GM06990 (cell line): Measurements from ENCODE around the gene MERTK.

Experiments used
- DNase-seq: peaks from one replicate; pipeline ENCODE4 v3.0.0-alpha.2; 2011; ENCODE audit not compliant: insufficient read length; ENCODE audit errors: extremely low read depth
- H3K27me3 ChIP-seq: replicated peaks from 2 replicates; pipeline ENCODE4 v1.6.0; 2011; ENCODE audit warnings: low read length; ENCODE audit not compliant: control insufficient read depth, insufficient read depth
- H3K36me3 ChIP-seq: 2 replicates; pipeline ENCODE4 v1.5.1; 2011; ENCODE audit warnings: low read length; ENCODE audit not compliant: control insufficient read depth, insufficient read depth
- H3K4me3 ChIP-seq: replicated peaks from 2 replicates; pipeline ENCODE4 v1.5.1; 2011; ENCODE audit warnings: low read depth, mild to moderate bottlenecking, control low read depth, low read length
- TF ChIP-seq, protein P1 (sequence below): IDR thresholded peaks from 2 replicates; pipeline ENCODE4 v1.5.1; 2011; ENCODE audit warnings: low read length, control low read depth, mild to moderate bottlenecking, inconsistent platforms; ENCODE audit not compliant: insufficient read depth, poor library complexity, severe bottlenecking

Gene MERTK

DNA sequence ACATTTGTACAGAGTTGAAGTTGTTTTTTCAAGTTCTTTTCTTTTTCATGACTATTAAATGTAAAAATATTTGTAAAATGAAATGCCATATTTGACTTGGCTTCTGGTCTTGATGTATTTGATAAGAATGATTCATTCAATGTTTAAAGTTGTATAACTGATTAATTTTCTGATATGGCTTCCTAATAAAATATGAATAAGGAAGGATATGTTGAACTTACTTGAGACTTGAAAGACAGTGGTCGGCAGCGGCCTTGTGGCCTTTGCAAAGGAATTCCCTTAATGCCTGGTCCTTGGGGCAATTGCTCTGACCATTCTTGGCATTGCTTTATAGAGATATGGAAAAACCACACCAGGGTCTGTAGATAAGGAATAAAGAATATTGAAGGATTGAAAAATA, 130.8 kb downstream of the MERTK start:
- Histone ChIP-seq H3K4me3 (no peak overlapping the region), H3K36me3 (no peaks in the 10 kb centered on the region), H3K27me3 (no peaks in the 10 kb centered on the region)
- TF ChIP-seq, protein P1, sequence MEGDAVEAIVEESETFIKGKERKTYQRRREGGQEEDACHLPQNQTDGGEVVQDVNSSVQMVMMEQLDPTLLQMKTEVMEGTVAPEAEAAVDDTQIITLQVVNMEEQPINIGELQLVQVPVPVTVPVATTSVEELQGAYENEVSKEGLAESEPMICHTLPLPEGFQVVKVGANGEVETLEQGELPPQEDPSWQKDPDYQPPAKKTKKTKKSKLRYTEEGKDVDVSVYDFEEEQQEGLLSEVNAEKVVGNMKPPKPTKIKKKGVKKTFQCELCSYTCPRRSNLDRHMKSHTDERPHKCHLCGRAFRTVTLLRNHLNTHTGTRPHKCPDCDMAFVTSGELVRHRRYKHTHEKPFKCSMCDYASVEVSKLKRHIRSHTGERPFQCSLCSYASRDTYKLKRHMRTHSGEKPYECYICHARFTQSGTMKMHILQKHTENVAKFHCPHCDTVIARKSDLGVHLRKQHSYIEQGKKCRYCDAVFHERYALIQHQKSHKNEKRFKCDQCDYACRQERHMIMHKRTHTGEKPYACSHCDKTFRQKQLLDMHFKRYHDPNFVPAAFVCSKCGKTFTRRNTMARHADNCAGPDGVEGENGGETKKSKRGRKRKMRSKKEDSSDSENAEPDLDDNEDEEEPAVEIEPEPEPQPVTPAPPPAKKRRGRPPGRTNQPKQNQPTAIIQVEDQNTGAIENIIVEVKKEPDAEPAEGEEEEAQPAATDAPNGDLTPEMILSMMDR: no peak
- DNase-seq: no peak

DNA sequence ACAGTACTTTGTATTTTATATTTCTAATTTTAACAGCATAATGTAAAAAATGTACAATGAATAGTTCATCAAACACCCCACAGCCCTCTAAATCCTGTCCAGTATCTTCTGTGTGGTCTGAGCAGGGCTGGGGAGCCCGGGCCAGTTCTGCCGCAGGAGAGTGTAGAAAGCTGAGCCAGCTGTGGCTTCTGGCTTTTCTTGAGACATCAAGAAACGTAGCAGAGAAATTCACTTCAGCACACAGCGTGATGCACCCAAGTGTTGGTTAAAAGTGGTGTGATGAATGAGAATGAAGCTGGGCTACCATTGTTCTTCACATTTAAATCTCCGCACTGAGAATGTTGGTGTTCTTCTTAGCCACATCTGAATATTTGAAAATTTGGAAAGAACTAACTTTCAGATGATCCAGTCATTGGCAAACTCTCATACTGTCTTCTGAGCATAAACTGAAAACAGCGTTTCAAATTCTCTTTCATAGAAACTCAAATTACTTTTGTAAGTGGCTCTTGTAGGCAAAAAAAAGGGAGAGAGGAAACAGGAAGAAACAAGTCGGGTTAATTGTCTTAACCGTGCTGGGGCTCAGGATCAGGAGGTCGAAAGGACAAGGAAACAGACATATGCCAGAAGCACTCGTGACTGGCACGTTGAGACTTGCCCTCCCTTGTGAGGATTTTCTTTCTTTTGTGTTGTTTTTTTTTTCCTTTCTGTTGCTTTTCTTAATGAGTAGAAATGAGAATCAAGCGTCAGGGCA, 133.2 kb downstream of the MERTK start:
- Histone ChIP-seq H3K36me3 (no peaks in the 10 kb centered on the region), H3K27me3 (no peaks in the 10 kb centered on the region), H3K4me3 (no peak overlapping the region)
- TF ChIP-seq, protein P1: no peak
- DNase-seq: no peak

DNA sequence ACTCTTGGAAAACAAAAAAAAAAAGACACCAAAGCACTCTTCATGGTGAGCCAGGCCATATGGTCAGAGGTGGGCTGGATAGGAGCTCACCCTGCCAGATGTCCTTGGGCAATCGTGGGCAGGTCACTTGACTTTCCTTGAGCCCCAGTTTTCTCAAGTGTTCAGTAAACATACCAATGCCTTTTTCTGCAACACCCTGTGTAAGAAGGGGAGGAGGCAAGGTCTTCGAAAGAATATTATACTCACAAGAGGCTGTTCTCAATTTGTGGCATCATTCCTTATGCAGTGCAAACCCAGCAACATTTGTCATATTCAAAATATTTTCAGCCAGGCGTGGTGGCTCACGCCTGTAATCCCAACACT, 133.8 kb downstream of the MERTK start:
- H3K4me3 ChIP-seq: no peak overlapping the region
- no peaks in the 10 kb centered on the region for H3K27me3 ChIP-seq
- no peaks in the 10 kb centered on the region for H3K36me3 ChIP-seq
- TF ChIP-seq, protein P1: no peak
- no peak for DNase-seq

DNA sequence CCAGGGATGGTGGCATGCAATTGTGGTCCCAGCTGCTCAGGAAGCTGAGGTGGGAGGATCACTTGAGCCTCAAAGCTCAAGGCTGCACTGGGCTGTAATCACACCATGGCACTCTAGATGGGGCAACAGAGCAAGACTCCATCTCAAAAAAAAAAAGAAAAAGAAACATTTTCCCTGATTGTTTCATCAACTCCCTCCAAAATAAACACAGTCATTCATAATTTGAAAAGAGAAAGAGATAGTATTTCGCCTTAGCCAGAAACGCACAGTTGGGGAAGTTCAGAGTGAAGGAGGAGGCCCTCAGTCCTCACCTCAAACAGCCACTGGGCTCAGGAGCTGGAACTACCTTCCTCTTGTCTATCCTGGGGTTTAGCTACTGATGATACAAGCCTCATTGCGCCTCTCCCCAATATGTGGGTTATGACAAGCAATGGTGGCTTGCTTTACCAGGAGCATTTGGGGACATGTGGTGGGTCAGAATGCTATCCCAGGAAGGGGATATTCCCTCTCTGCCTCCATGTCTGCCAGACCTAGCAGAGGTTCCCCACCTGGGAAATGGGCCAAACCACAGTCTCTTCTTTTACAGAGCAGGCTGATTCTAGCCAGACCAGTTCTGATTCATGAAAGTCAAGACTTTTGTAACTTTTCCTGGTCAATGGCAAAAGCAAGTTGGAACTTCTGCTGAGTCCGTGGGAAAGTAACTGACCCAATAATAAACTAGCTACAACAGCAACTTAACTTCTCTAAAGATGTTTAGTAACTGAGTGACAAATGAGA, 134.5 kb downstream of the MERTK start:
- Histone ChIP-seq H3K36me3 (no peaks in the 10 kb centered on the region), H3K4me3 (no peak overlapping the region), H3K27me3 (no peaks in the 10 kb centered on the region)
- TF ChIP-seq, protein P1: no peak
- no peak for DNase-seq

DNA sequence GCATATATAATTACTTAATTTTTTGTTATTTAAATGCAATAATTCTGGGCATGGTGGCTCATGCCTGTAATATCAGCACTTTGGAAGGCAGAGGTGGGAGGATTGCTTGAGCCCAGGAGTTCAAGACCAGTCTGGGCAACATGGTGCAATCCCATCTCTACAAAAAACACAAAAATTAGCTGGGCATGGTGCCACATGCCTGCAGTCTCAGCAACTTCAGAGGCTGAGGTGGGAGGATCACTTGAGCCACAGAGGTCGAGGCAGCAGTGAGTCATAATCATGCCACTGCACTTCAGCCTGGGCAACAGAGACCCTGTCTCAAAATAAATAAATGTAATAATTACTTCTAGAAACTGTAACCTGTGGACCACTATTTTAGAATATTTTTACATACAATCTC, 135.2 kb downstream of the MERTK start:
- TF ChIP-seq, protein P1: no peak
- Histone ChIP-seq H3K4me3 (no peak overlapping the region), H3K27me3 (no peaks in the 10 kb centered on the region), H3K36me3 (no peaks in the 10 kb centered on the region)
- DNase-seq: no peak
